ENCODE measurements around the gene NNT. TPM values are rescaled to one million over a fixed set of nuclear protein-coding genes. Genes with fewer than 3 reads are reported as not detected.

NNT gene
- total and polyA plus RNA-seq, 2 donors from 2014 or later, result 56.4 to 101 TPM

- intact Hi-C loops (cut with DNase I), result no loop called here
- Histone ChIP-seq H3K9me3 (ENCODE audit: control insufficient read depth in 2 of 3, insufficient read depth in 1 of 3, low read length in 3 of 3) (no peaks in the 10 kb centered on the region), H3K27ac (ENCODE audit: low read depth in 2 of 2, low read length in 2 of 2) (no peak overlapping the region), H3K36me3 (ENCODE audit: control insufficient read depth in 2 of 3, insufficient read depth in 3 of 3, low read length in 3 of 3) (no peaks in the 10 kb centered on the region), H3K9ac (ENCODE audit: low read length in 3 of 3) (no peak overlapping the region), H3K27me3 (ENCODE audit: control insufficient read depth, insufficient read depth, low read length) (no peaks in the 10 kb centered on the region), H3K4me1 (ENCODE audit: control insufficient read depth in 2 of 3, insufficient read depth in 2 of 3, low read depth in 1 of 3, low read length in 3 of 3) (no peaks in the 10 kb centered on the region), H3K4me3 (ENCODE audit: low read length in 3 of 3) (no peak overlapping the region)
- FAIRE-seq, result no peak
- TF ChIP-seq CTCF (IDR thresholded peaks at IDR 0.05; ENCODE audit: borderline replicate concordance, extremely low read depth, insufficient read depth), result no peak
- no peak for DNase-seq
Observed at GRCh38 chr5:43565043-43565442, 37.9 kb upstream of the NNT start.

GRCh38 chr5:43567967-43568366 lies 35.0 kb upstream of the NNT start:
- no peak for FAIRE-seq
- Histone ChIP-seq H3K36me3 (ENCODE audit: control insufficient read depth in 2 of 3, insufficient read depth in 3 of 3, low read length in 3 of 3) (no peaks in the 10 kb centered on the region), H3K27ac (ENCODE audit: low read depth in 2 of 2, low read length in 2 of 2) (no peak overlapping the region), H3K9me3 (ENCODE audit: control insufficient read depth in 2 of 3, insufficient read depth in 1 of 3, low read length in 3 of 3) (no peaks in the 10 kb centered on the region), H3K4me3 (ENCODE audit: low read length in 3 of 3) (no peak overlapping the region), H3K4me1 (ENCODE audit: control insufficient read depth in 2 of 3, insufficient read depth in 2 of 3, low read depth in 1 of 3, low read length in 3 of 3) (no peaks in the 10 kb centered on the region), H3K9ac (ENCODE audit: low read length in 3 of 3) (no peak overlapping the region), H3K27me3 (ENCODE audit: control insufficient read depth, insufficient read depth, low read length) (no peaks in the 10 kb centered on the region)
- intact Hi-C loops (cut with DNase I), result no loop called here
- no peak for DNase-seq
- TF ChIP-seq CTCF (IDR thresholded peaks at IDR 0.05; ENCODE audit: borderline replicate concordance, extremely low read depth, insufficient read depth), result no peak

- DNase-seq (no peak), FAIRE-seq (no peak)
- H3K9ac ChIP-seq (ENCODE audit: low read length in 3 of 3), result no peak overlapping the region
- H3K4me3 ChIP-seq (ENCODE audit: low read length in 3 of 3), result no peak overlapping the region
- H3K27me3 ChIP-seq (ENCODE audit: control insufficient read depth, insufficient read depth, low read length), result no peaks in the 10 kb centered on the region
- no peak for TF ChIP-seq CTCF (IDR thresholded peaks at IDR 0.05; ENCODE audit: borderline replicate concordance, extremely low read depth, insufficient read depth)
- H3K9me3 ChIP-seq (ENCODE audit: control insufficient read depth in 2 of 3, insufficient read depth in 1 of 3, low read length in 3 of 3), result no peaks in the 10 kb centered on the region
- H3K27ac ChIP-seq (ENCODE audit: low read depth in 2 of 2, low read length in 2 of 2), result no peak overlapping the region
- no peaks in the 10 kb centered on the region for H3K4me1 ChIP-seq (ENCODE audit: control insufficient read depth in 2 of 3, insufficient read depth in 2 of 3, low read depth in 1 of 3, low read length in 3 of 3)
- intact Hi-C loops (cut with DNase I), result no loop called here
- no peaks in the 10 kb centered on the region for H3K36me3 ChIP-seq (ENCODE audit: control insufficient read depth in 2 of 3, insufficient read depth in 3 of 3, low read length in 3 of 3)
Observed at GRCh38 chr5:43569236-43569746, 33.7 kb upstream of the NNT start.

All from kidney (tissue), 14 donors.